ENCODE results near the gene OR52R1. TPM values are rescaled to one million over a fixed set of nuclear protein-coding genes. Genes with fewer than 3 reads are reported as not detected.

Gene OR52R1
- total RNA-seq, result not detected

GRCh38 chr11:4804280-4804679 is at the start of gene OR52R1:
Gene OR52R1 (minus strand): TSS chr11:4804380. CDS start chr11:4804380, 0 bp downstream.

GRCh38 chr11:4848908-4849532 is 44.8 kb upstream of the OR52R1 start, which contains the start of gene OR51S1:
Gene OR51S1 (minus strand): TSS chr11:4849208. CDS start chr11:4849208, 0 bp downstream.

GRCh38 chr11:4821021-4821420 is 16.8 kb upstream of the OR52R1 start, which contains the start of gene OR51F2:
Gene OR51F2 (plus strand): TSS chr11:4821321. CDS start chr11:4821422, 101 bp downstream.

GRCh38 chr11:4769838-4770237 is 34.3 kb downstream of the OR52R1 start, which contains the start of gene OR51F1:
Gene OR51F1 (minus strand): TSS chr11:4769938. CDS start chr11:4769938, 0 bp downstream.

Small RNAs within 50 kb of the gene (small RNA-seq; reads per million reads assigned to genes)
- gene RF00091, result not detected

Other genes with a start within 250 kb of the OR52R1 start
- not detected for gene OR52I2, start 222.6 kb downstream of the OR52R1 start, total RNA-seq
- gene OR52I1, start 210.3 kb downstream of the OR52R1 start, total RNA-seq, result not detected
- 13.1 TPM for gene TRIM68, start 196.1 kb downstream of the OR52R1 start, total RNA-seq
- gene OR51D1, start 166.9 kb downstream of the OR52R1 start, total RNA-seq, result not detected
- 0.23 TPM for gene OR51E1, start 160.4 kb downstream of the OR52R1 start, total RNA-seq
- under 0.01 TPM for gene OR51E2, start 106.5 kb downstream of the OR52R1 start, total RNA-seq
- gene MMP26, start 99.6 kb downstream of the OR52R1 start, total RNA-seq, result not detected
- gene OR51F1, start 34.4 kb downstream of the OR52R1 start, total RNA-seq, result not detected
- gene OR51F2, start 16.9 kb upstream of the OR52R1 start, total RNA-seq, result not detected
- gene OR51S1, start 44.8 kb upstream of the OR52R1 start, total RNA-seq, result not detected
- not detected for gene OR51T1, start 77.5 kb upstream of the OR52R1 start, total RNA-seq
- gene OR51A7, start 99.4 kb upstream of the OR52R1 start, total RNA-seq, result not detected
- not detected for gene OR51G2, start 115.0 kb upstream of the OR52R1 start, total RNA-seq
- gene OR51G1, start 120.0 kb upstream of the OR52R1 start, total RNA-seq, result not detected
- gene OR51A4, start 143.2 kb upstream of the OR52R1 start, total RNA-seq, result not detected
- not detected for gene OR51A2, start 151.3 kb upstream of the OR52R1 start, total RNA-seq
- not detected for gene OR51L1, start 190.5 kb upstream of the OR52R1 start, total RNA-seq
- gene OR52J3, start 242.1 kb upstream of the OR52R1 start, total RNA-seq, result not detected